HG03565 (cell line): ENCODE measurements around the gene MLLT3.
A peak's percentile ranks its signal among the peaks of the same experiment; 100 is the strongest.

Experiments used
- ATAC-seq: cut with Tn5 transposase; IDR thresholded peaks from one replicate; pipeline ENCODE4 v1.9.1; 2021; ENCODE audit warnings: mild to moderate bottlenecking, moderate library complexity; ENCODE audit not compliant: unreplicated experiment

The MLLT3 gene

GRCh38 chr9:20391208-20391607, 231.1 kb downstream of the MLLT3 start:
- ATAC-seq = no peak

DNA sequence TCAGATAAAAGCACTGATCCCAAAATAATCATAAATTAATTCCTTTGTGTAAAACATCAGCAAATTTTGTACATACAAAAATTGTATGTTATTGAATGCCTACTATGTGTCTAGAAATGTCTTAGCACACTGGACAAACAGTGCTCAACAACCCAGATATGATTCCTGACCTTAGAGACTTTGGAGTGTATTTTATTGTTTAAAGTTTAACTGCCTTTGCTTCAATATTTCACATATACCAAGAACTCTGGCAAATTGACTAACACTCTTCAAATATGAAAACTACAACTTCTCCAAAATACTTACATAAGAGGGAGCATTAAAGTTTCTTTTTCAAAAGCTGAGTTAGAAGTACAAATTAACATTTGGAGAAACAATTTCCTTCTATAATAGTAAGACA, 231.9 kb downstream of the MLLT3 start:
- no peak for ATAC-seq

DNA sequence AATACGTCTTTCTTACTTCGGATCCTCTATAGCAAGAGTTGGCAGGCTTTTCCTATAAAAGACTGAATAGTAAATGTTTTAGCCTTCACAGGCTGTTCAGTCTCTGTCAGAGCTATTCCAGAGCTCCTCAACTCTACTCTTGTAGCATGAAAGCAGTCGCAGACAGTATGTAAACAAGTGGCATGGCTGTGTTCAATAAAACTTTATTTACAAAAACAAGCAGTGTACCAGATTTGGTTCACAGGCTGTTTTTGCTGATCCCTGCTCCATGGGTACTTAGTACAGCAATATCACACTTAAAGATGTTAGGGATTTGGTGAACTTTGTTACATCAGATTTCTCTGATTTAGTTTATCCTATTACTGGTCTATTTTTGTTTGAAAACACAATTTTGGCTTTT, 235.2 kb downstream of the MLLT3 start:
- ATAC-seq = no peak

GRCh38 chr9:20384642-20385041, 237.7 kb downstream of the MLLT3 start:
- no peak for ATAC-seq

GRCh38 chr9:20382460-20383071, 239.7 kb downstream of the MLLT3 start:
- ATAC-seq = peak; percentile 63

DNA sequence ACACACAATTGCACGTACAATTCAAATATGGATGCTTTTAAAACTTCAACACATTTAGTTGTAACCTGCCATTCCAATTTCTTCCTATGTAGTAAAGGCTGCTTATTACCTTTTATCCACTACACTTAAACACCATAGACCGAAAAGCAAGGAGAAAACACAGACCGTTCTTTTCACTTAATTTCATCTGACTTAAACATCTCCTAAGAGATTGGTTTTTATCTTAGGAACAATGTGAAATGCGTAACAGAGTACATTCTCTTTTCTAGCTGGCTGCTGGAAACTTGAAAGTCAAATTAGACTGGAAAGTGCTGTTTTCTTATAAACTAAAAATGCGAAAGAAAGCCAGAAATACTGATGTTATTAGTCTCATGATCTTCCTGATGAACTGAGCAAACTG, 241.8 kb downstream of the MLLT3 start:
- ATAC-seq = no peak

- ATAC-seq = no peak
Measured at GRCh38 chr9:20379804-20380225, 242.5 kb downstream of the MLLT3 start.

GRCh38 chr9:20378851-20379250, 243.4 kb downstream of the MLLT3 start:
- no peak for ATAC-seq

- no peak for ATAC-seq
Measured at GRCh38 chr9:20377790-20378189, 244.5 kb downstream of the MLLT3 start.

- ATAC-seq = no peak
Measured at GRCh38 chr9:20376731-20377375, 245.4 kb downstream of the MLLT3 start.

GRCh38 chr9:20376042-20376441, 246.3 kb downstream of the MLLT3 start:
- no peak for ATAC-seq

DNA sequence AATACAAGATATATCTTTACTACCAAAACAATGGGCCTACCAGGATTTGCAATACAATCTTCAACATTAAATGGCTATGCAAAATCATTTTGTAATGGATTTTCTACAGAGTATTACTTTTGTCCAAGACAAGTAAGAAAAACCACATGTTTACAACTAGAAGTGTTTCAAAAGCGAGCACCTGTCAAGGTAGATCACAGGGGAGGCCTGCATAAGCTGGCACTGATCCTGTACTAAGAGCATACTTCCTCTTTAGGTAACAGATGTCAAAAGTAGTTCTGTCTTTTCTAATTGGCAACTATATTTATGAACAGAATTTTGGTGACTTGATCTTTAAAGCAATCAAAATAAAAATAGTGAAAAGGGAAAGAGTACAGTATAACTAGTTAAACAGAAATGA, 249.0 kb downstream of the MLLT3 start:
- no peak for ATAC-seq

- no peak for ATAC-seq
Measured at GRCh38 chr9:20369391-20369790, 252.9 kb downstream of the MLLT3 start.

DNA sequence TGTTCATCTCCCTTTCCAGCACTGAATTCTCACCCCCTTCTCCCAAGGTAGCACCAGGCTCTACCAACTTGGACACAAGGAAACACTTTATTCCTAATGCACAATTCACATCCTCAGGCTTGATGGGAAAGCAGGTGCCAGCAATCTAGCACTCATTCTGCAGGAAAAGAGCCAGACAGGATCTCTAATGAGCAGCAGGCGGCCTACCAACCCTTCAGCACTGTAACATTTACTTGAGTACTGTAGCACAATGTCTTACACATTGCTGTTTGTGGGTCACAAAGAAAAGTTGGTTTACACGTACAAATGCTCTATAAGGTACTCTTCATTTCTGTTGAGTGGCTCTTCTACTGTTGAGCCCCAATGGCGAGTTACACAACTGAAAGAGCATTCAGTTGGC, 254.4 kb downstream of the MLLT3 start:
- ATAC-seq = no peak

DNA sequence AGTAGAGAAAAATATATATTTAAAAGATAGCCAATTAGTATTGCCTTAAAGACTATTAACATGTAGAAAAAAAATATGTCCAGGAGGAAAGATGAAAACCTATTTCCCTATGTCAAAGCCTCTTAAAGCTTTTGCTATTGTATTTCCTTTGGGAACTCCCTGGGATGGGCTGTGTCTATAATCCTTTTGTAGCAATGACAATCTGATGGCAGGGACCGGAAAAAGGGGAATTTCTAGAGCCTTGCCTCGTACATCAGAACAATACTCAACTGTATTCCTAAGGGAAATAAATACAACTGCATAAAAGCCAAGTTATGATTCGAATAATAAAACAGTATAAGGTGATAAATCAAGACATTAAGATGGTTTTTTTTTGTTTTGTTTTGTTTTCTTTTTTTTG, 257.3 kb downstream of the MLLT3 start:
- ATAC-seq = no peak

DNA sequence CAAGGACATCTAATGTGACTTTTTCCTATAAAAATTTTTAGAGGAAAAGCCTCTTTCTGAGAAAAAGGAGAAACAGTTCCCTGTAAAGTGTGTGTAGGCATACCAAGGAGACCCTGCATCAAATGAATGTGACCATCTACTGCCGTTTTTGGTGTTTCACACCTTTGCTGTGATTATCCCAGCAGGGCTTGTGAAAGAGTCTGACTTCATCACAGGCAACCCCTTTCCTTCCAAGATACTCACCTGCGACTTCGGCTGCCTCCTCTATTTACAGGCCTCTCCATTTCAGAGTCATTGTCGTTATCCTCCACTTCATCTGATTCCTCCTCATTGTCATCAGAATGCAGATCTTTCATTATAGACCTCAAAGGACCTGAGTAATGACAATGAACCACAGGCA, 259.1 kb downstream of the MLLT3 start:
- no peak for ATAC-seq

DNA sequence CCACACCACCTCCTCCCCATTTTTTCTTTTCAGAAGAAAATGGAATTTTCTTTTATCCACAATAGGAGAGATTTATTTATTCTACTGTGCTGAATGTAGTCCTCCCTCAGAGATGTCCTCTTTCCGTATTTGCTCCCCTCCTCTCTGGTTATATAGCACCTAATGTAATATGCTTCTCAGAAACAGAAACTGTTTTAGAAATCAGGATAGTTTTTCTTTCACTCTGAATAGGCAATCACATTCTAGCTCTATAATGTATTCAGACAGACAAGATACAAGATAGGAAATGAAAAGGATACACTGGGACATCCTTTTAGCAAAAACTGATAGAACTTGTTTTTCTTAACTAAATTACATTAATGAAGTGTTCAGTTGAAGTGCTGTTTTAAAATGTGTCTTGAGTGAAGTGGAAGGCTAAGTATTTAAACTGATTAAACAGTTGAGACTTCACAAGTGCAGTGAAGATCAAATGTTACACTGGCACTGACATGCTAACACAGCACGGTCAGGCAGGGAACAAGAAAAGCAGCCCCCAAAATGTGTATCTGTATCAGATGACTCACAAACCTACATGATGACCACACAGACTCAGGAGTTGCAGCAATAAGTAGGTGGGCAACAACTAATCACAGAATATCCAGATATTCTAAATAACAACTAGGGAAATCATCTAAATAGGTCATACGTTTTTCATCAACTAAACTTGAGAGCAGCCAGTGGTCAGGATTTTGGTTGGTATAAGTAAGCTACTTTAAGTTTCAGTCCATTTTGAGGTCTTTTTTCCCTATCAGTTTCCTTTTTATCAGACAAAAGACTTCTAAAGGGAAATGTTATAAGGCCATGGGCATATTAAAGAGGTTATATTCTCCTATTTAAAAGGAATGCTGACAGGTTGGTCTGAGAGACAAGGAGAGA, 260.4 kb downstream of the MLLT3 start:
- peak; percentile 78 for ATAC-seq

DNA sequence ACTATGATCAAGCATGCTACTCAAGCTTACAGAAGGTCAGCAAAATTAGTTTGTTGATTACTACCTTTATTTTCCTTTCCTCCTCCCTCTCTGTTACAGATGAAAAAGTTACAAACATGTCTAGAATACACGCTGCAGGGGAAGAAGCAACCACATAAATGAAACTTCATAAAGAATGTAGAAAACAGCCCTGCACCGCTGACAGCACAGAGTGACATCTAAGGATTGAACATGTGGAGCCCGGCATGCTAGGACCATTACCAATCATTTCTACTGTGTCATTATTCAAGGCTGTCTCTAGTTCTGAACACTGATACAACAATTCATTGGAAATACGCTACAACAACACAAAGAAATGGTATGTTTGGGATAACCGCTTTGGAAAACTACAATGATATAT, 261.1 kb downstream of the MLLT3 start:
- ATAC-seq = no peak

DNA sequence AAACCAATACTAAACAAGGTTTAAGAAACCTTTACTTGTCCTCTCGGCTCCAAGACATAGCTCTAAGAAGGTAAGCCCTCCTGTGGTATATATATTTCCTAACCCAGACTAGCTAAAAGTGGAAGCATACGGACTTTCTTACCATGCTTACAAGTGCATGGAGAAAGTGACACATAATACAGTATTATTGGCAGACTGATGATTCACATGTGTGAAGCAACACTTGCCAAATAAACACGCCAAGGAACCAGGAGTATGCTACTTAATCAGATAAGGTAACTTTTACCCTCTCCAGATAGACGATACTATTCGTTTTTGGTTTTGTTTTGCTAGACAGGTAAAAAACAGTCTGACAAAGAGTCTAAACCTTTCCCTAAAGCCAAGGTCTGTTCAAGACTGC, 264.1 kb downstream of the MLLT3 start:
- ATAC-seq = no peak

DNA sequence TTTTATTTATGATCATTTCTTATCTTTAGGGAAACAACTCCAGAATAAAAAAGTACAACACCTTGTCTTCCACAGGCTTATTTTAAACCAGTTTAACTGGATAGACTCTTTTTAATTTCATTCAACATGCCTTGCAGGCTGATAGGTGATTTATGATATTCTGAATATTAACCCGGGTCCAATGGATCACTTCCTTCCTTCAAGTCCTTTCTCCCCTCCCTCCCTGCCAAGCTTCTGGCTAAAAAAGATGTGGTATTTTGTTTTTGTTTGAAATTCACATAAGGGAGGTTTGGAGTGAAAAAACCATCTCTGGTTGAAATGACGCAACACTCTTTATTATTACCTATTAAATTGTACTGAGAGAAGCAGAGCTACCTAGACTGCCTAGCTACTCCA, 265.3 kb downstream of the MLLT3 start:
- ATAC-seq = no peak

GRCh38 chr9:20356403-20357036, 265.8 kb downstream of the MLLT3 start:
- ATAC-seq = peak; percentile 39
